HepG2 (cell line): ENCODE data around the gene AGBL3. TPM values are rescaled to one million over a fixed set of nuclear protein-coding genes. Genes with fewer than 3 reads are reported as not detected.

Experiments
- ATAC-seq: fragments of 200-7000 bp; cut with Tn5 transposase; 3 replicates; pipeline ENCODE4 v1.9.1; 2020; ENCODE audit warnings: mild to moderate bottlenecking, moderate library complexity
- BruUV-seq: library from RNA; stranded (reverse); fragments of 400-500 nt; replicated peaks from 2 replicates; lab custom pipeline; 2021; lab: Mats Ljungman, UMichigan
- CTCF ChIA-PET: fragments of 300-600 bp; formaldehyde crosslinking; extraction: SDS; loops from one replicate; lab custom pipeline; 2021; ENCODE audit warnings: low total read pairs, inconsistent platforms, low intra/inter-chr PET ratio; lab: Yijun Ruan, JAX
- POLR2A ChIA-PET: fragments of 350-600 bp; sonication (Branson Sonifier 250); formaldehyde crosslinking; loops from one replicate; lab custom pipeline; 2020; ENCODE audit warnings: antibody characterized with exemption, inconsistent platforms; lab: Yijun Ruan, JAX
- DNase-seq: peaks from one replicate; pipeline ENCODE4 v3.0.0-alpha.2; 2015; ENCODE audit warnings: low spot score
- FAIRE-seq: peaks from 3 replicates; lab custom pipeline; 2011; peaks lifted over from hg19 to GRCh38; lab: Jason Lieb, UNC
- H2AFZ ChIP-seq: one replicate; pipeline ENCODE4 v1.6.1; 2011; ENCODE audit warnings: low read length, inconsistent platforms
- H3K27ac ChIP-seq: fragments of 300-600 bp; 3 replicates; pipeline ENCODE4 v1.8.0; 2011; ENCODE audit warnings: mixed run types, mild to moderate bottlenecking, mixed read lengths, low read length, inconsistent platforms; ENCODE audit not compliant: insufficient read depth; ENCODE audit errors: extremely low read length
- H3K27me3 ChIP-seq, 2 experiments: fragments of 200-600 bp in 1 of 2; 2 replicates in 1 of 2; 3 replicates in 1 of 2; pipeline versions ENCODE4 v1.6.0 to v1.8.0; 2011; ENCODE audit warnings: low read length in 2 of 2, mild to moderate bottlenecking in 2 of 2, moderate library complexity in 2 of 2, inconsistent platforms in 1 of 2; ENCODE audit not compliant: insufficient read depth in 2 of 2, control insufficient read depth in 1 of 2
- H3K36me3 ChIP-seq, 2 experiments: fragments of 200-600 bp in 1 of 2; replicated peaks in 1 of 2; 2 replicates in 1 of 2; 3 replicates in 1 of 2; pipeline versions ENCODE4 v1.5.1 to v1.8.0; 2011; ENCODE audit warnings: low read length in 2 of 2, inconsistent platforms in 1 of 2; ENCODE audit not compliant: insufficient read depth in 2 of 2, control insufficient read depth in 1 of 2
- H3K4me1 ChIP-seq: 2 replicates; pipeline ENCODE4 v1.5.1; 2012; ENCODE audit warnings: low read length, inconsistent platforms; ENCODE audit not compliant: insufficient read depth
- H3K4me2 ChIP-seq: 2 replicates; pipeline ENCODE4 v1.6.0; 2011; ENCODE audit warnings: low read depth, low read length, inconsistent platforms
- H3K4me3 ChIP-seq, 3 experiments: fragments of 200-600 bp in 1 of 3; sonication (generic), shearing (Covaris generic) in 1 of 3; replicated peaks in 1 of 3; 2 replicates each; pipeline ENCODE4 v1.5.1; 2011 to 2016; ENCODE audit warnings: low read length in 3 of 3, inconsistent platforms in 2 of 3, low read depth in 2 of 3, mild to moderate bottlenecking in 2 of 3, control low read depth in 1 of 3, mixed read lengths in 1 of 3; ENCODE audit not compliant: insufficient read depth in 1 of 3
- H3K79me2 ChIP-seq: one replicate; pipeline ENCODE4 v1.6.1; 2011; ENCODE audit warnings: low read length, inconsistent platforms; ENCODE audit not compliant: insufficient read depth
- H3K9ac ChIP-seq: 2 replicates; pipeline ENCODE4 v1.6.0; 2011; ENCODE audit warnings: mild to moderate bottlenecking, low read depth, low read length, inconsistent platforms; ENCODE audit not compliant: insufficient read depth
- H3K9me3 ChIP-seq: 2 replicates; pipeline ENCODE4 v1.5.1; 2012; ENCODE audit warnings: mild to moderate bottlenecking, low read length
- H4K20me1 ChIP-seq: 2 replicates; pipeline ENCODE4 v1.6.0; 2011; ENCODE audit warnings: inconsistent platforms, mild to moderate bottlenecking, low read length, moderate library complexity; ENCODE audit not compliant: insufficient read depth
- AGO2 ChIP-seq: fragments of 200-400 bp; formaldehyde crosslinking; optimal IDR thresholded peaks from 2 replicates; pipeline ENCODE3; 2017; ENCODE audit warnings: mild to moderate bottlenecking, low read depth, low read length, moderate library complexity
- ATF6 ChIP-seq: sonication (generic); formaldehyde crosslinking; conservative IDR thresholded peaks from 2 replicates; pipeline ENCODE4 v1.4.0; 2020; ENCODE audit warnings: missing genetic modification reagents
- CREB1 ChIP-seq, 2 experiments: fragments of 450-650 bp in 1 of 2; IDR thresholded peaks; 2 replicates each; pipeline ENCODE4 v1.6.1; 2016 to 2017; ENCODE audit warnings: control low read depth in 1 of 2, mild to moderate bottlenecking in 1 of 2, missing compliant biosample characterization in 1 of 2, missing genetic modification characterization in 1 of 2
- CREB3 ChIP-seq: sonication (generic); formaldehyde crosslinking; IDR thresholded peaks from 2 replicates; pipeline ENCODE4 v1.5.0; 2020; ENCODE audit warnings: missing genetic modification reagents
- FIP1L1 ChIP-seq: fragments of 200-400 bp; formaldehyde crosslinking; IDR thresholded peaks from 2 replicates; pipeline ENCODE4 v1.6.1; 2018; ENCODE audit warnings: low read depth, mild to moderate bottlenecking, low read length, moderate library complexity, borderline replicate concordance; ENCODE audit not compliant: insufficient read depth
- HNF1A ChIP-seq, 2 experiments: sonication (generic) in 1 of 2; formaldehyde crosslinking in 1 of 2; IDR thresholded peaks; 2 replicates each; pipeline versions ENCODE4 v1.4.0 to v1.6.1; 2016 to 2020; ENCODE audit warnings: borderline replicate concordance in 1 of 2, low read depth in 1 of 2, mild to moderate bottlenecking in 1 of 2, missing genetic modification reagents in 1 of 2
- KAT2B ChIP-seq: fragments of 150-350 bp; IDR thresholded peaks from 2 replicates; pipeline ENCODE4 v1.6.1; 2014; ENCODE audit warnings: low read depth, low read length, borderline replicate concordance
- KLF6 ChIP-seq: IDR thresholded peaks from 2 replicates; pipeline ENCODE4 v1.8.0; 2016; ENCODE audit warnings: missing biosample characterization, missing genetic modification reagents
- POLR2G ChIP-seq: fragments of 200-400 bp; formaldehyde crosslinking; IDR thresholded peaks from 2 replicates; pipeline ENCODE4 v1.6.1; 2018; ENCODE audit warnings: mild to moderate bottlenecking, low read depth, low read length, moderate library complexity
- SOX6 ChIP-seq, 2 experiments: fragments of 450-650 bp in 1 of 2; sonication (generic) in 1 of 2; formaldehyde crosslinking in 1 of 2; IDR thresholded peaks; 2 replicates each; pipeline versions ENCODE4 v1.4.0 to v1.6.1; 2017 to 2020; ENCODE audit warnings: antibody characterized with exemption in 1 of 2, mild to moderate bottlenecking in 1 of 2, missing genetic modification reagents in 1 of 2
- ZNF143 ChIP-seq: sonication (generic); formaldehyde crosslinking; IDR thresholded peaks from 2 replicates; pipeline ENCODE4 v1.4.0; 2020; ENCODE audit warnings: missing genetic modification reagents
- ZNF160 ChIP-seq: sonication (generic); formaldehyde crosslinking; IDR thresholded peaks from 2 replicates; pipeline ENCODE4 v1.8.0; 2022; ENCODE audit warnings: mild to moderate bottlenecking, inconsistent platforms, missing genetic modification reagents
- ZNF260 ChIP-seq: sonication (generic); formaldehyde crosslinking; IDR thresholded peaks from 2 replicates; pipeline ENCODE4 v1.4.0; 2020; ENCODE audit warnings: missing genetic modification reagents, low read depth, mild to moderate bottlenecking, borderline replicate concordance
- ZNF720 ChIP-seq: sonication (generic); formaldehyde crosslinking; IDR thresholded peaks from 2 replicates; pipeline ENCODE4 v1.4.0; 2020; ENCODE audit warnings: missing genetic modification reagents
- WGBS: methylation state at CpG from one replicate; pipeline ENCODE4 v1.1.6; 2017; ENCODE audit warnings: low lambda C conversion rate; 5-methylcytosine and 5-hydroxymethylcytosine counted together
- in situ Hi-C: cut with HindIII; loops from 2 replicates; pipeline ENCODE4 v1.10.0; 2017; ENCODE audit warnings: low pct_unique_long_range_greater_than_20kb; ENCODE audit not compliant: extremely low pct_ligation_motif_present
- intact Hi-C: fragments of 100-400 bp; cut with micrococcal nuclease; formaldehyde crosslinking; loops from one replicate; pipeline ENCODE4 v1.10.0; 2022; ENCODE audit not compliant: unreplicated experiment
- polyA plus RNA-seq, 8 experiments: library from polyadenylated mRNA; depleted of rRNA in 3 of 8; stranded (reverse) in 7 of 8; unstranded in 1 of 8; fragments of >200 nt; fragmentation: Illumina TruSeq in 4 of 8; extraction: Trizol in 4 of 8; gene quantifications; 2 replicates each; pipeline versions ENCODE4 v1.2.1 to v1.2.3, GENCODE V29; 2011 to 2016; ENCODE audit warnings: low read depth in 4 of 8, missing spikeins in 1 of 8, mixed read lengths in 1 of 8; ENCODE audit not compliant: insufficient read depth in 1 of 8
- total RNA-seq, 5 experiments: library from RNA; depleted of rRNA; stranded (reverse); fragments of >200 nt; fragmentation: Illumina TruSeq; extraction: Trizol; gene quantifications; 2 replicates each; pipeline ENCODE4 v1.2.3, GENCODE V29; 2016; ENCODE audit warnings: low read depth in 1 of 5

The AGBL3 gene
- total and polyA plus RNA-seq, 2 of the 13 experiments (the other 11 are each of a cell fraction or from before 2014, with no cell fraction given), result 2.2 to 7.2 TPM

GRCh38 chr7:134995239-134996096 is 9.2 kb downstream of the AGBL3 start:
- Histone ChIP-seq H3K4me1 (peaks cover 90% of the 10 kb centered on the region), H3K27me3 (no peaks in the 10 kb centered on the region), H3K9me3 (0 out of 2 replicates have a peak, but pooled peaks cover 4% of the 10 kb centered on the region), H3K9ac (no peak overlapping the region), H3K27ac (peak overlapping the region; percentile 85), H2AFZ (no peak overlapping the region), H4K20me1 (no peaks in the 10 kb centered on the region), H3K79me2 (peaks cover 8% of the 10 kb centered on the region), H3K36me3 (peaks cover 0 to 6% of the 10 kb centered on the region in 2 experiments; a peak in 1 of 5 replicates), H3K4me2 (no peak overlapping the region), H3K4me3 (no peak overlapping the region)
- ATAC-seq, result no peak
- DNase-seq, result no peak
- ChIA-PET CTCF (no interaction called here), POLR2A (interaction anchor here (2.0 to 4.3 kb wide), 3 partner anchors 9 to 174 kb away, joined by 8 to 30 read pairs (median 27); partner anchors contain the start of genes AGBL3, CYREN and TMEM140)
- intact Hi-C loops (loop anchor here (2.0 to 5.0 kb wide), 3 partner anchors 99 to 222 kb away; partner anchors contain the start of gene TMEM140), in situ Hi-C loops (no loop called here)
- WGBS, result 77% methylated on average over 6 of the region's 6 CpGs
- BruUV-seq, result TSS peak; percentile 12
- FAIRE-seq, result no peak
- TF ChIP-seq CREB1 (IDR thresholded peaks at IDR 0.05) (no peak), CREB1 (CRISPR knock-in tag; IDR thresholded peaks at IDR 0.05) (peak; percentile 24), CREB3 (CRISPR knock-in tag) (no peak), KLF6 (CRISPR knock-in tag) (no peak), ATF6 (CRISPR knock-in tag) (no peak), ZNF143 (CRISPR knock-in tag) (peak; percentile 69), FIP1L1 (no peak), ZNF260 (no peak), SOX6 (IDR thresholded peaks at IDR 0.05) (no peak), SOX6 (CRISPR knock-in tag; IDR thresholded peaks at IDR 0.05) (no peak), ZNF720 (CRISPR knock-in tag) (no peak), HNF1A (IDR thresholded peaks at IDR 0.05; ENCODE audit: low read depth) (no peak), HNF1A (CRISPR knock-in tag; IDR thresholded peaks at IDR 0.05; ENCODE audit: borderline replicate concordance) (0 out of 2 replicates have a peak, but pooled peaks have one; percentile 29), ZNF160 (CRISPR knock-in tag) (no peak), KAT2B (no peak), POLR2G (peak; percentile 25; the same call in 1 of the 2 replicates), AGO2 (no peak)
